HG03103 (cell line): ENCODE data around the gene PDHB.

Experiments used
- ATAC-seq: cut with Tn5 transposase; IDR thresholded peaks from one replicate; pipeline ENCODE4 v1.9.1; 2021; ENCODE audit warnings: low read depth; ENCODE audit not compliant: unreplicated experiment

PDHB gene

GRCh38 chr3:58433400-58434167 lies at the start of gene PDHB:
Gene PDHB, minus strand, starts transcription at chr3:58433832. Its CDS starts 23 bp downstream, at chr3:58433809.
- ATAC-seq: peak; percentile 94

GRCh38 chr3:58482917-58483636 lies 49.4 kb upstream of the PDHB start:
- no peak for ATAC-seq

- no peak for ATAC-seq
These were observed 46.7 kb upstream of the PDHB start for GRCh38 chr3:58480309-58480708.

GRCh38 chr3:58478781-58479180 lies 45.1 kb upstream of the PDHB start:
- no peak for ATAC-seq

- no peak for ATAC-seq
These were observed 41.4 kb upstream of the PDHB start for GRCh38 chr3:58474967-58475578.

- no peak for ATAC-seq
These were observed 40.8 kb upstream of the PDHB start for GRCh38 chr3:58474348-58474911.

GRCh38 chr3:58473275-58473674 lies 39.6 kb upstream of the PDHB start:
- no peak for ATAC-seq

- no peak for ATAC-seq
These were observed 37.6 kb upstream of the PDHB start for GRCh38 chr3:58471025-58471887.

GRCh38 chr3:58470363-58471024 lies 36.9 kb upstream of the PDHB start:
- no peak for ATAC-seq

GRCh38 chr3:58469096-58469495 lies 35.5 kb upstream of the PDHB start:
- ATAC-seq: no peak

- ATAC-seq: no peak
These were observed 33.4 kb upstream of the PDHB start for GRCh38 chr3:58466899-58467563.

- no peak for ATAC-seq
These were observed 31.2 kb upstream of the PDHB start for GRCh38 chr3:58464866-58465265.

GRCh38 chr3:58463942-58464271 lies 30.3 kb upstream of the PDHB start:
- no peak for ATAC-seq

- peak; percentile 88 for ATAC-seq
These were observed 29.7 kb upstream of the PDHB start for GRCh38 chr3:58463181-58463941.

- ATAC-seq: no peak
These were observed 29.2 kb upstream of the PDHB start for GRCh38 chr3:58462829-58463180.

GRCh38 chr3:58459160-58459559 lies 25.5 kb upstream of the PDHB start:
- ATAC-seq: no peak

GRCh38 chr3:58452176-58452575 lies 18.5 kb upstream of the PDHB start:
- ATAC-seq: no peak

GRCh38 chr3:58441514-58442450 lies 8.2 kb upstream of the PDHB start:
- no peak for ATAC-seq
